Loucy (cell line): ENCODE results near the gene PDE8A.
A peak's percentile ranks its signal among the peaks of the same experiment; 100 is the strongest.

Experiments used
- EZH2phosphoT487 ChIP-seq: fragments of 200-600 bp; IDR thresholded peaks from 2 replicates; pipeline ENCODE4 v1.6.1; 2018; ENCODE audit warnings: antibody characterized with exemption, mild to moderate bottlenecking, moderate library complexity, borderline replicate concordance
- TF ChIP-seq, protein P1 (sequence below): fragments of 200-600 bp; sonication (generic); conservative IDR thresholded peaks from 2 replicates; pipeline ENCODE4 v1.5.1; 2014; ENCODE audit warnings: mild to moderate bottlenecking, antibody characterized with exemption, low read length

DNA sequence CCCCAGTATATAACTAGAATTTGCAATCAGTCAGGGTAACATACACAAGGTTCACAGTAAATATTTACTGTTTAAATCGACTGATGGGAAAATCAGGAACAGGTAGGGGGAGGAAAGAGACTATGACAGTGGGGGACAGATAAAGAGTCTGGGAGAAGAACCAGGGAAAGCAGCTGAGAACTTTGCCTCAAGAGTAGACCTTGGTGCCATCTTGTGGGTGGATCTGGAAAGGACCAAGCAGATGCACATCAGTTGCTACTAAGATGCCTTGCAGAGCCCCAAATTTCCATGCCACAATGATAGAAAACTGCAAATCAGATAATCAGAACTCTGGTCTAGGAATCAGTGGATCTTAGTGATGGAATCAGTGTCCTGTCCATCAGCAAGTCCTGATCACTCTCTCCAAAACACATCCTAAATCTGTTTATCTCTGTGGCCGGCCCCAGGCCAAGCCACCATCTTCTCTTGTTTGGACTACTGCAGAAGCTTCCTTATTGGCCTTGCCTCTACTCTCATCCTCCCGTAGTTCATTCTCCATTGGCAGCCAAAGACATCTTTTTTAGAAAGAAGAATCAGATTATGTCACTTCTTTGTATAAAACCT is 62.7 kb downstream of the PDE8A start:
- TF ChIP-seq, protein P1, sequence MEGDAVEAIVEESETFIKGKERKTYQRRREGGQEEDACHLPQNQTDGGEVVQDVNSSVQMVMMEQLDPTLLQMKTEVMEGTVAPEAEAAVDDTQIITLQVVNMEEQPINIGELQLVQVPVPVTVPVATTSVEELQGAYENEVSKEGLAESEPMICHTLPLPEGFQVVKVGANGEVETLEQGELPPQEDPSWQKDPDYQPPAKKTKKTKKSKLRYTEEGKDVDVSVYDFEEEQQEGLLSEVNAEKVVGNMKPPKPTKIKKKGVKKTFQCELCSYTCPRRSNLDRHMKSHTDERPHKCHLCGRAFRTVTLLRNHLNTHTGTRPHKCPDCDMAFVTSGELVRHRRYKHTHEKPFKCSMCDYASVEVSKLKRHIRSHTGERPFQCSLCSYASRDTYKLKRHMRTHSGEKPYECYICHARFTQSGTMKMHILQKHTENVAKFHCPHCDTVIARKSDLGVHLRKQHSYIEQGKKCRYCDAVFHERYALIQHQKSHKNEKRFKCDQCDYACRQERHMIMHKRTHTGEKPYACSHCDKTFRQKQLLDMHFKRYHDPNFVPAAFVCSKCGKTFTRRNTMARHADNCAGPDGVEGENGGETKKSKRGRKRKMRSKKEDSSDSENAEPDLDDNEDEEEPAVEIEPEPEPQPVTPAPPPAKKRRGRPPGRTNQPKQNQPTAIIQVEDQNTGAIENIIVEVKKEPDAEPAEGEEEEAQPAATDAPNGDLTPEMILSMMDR, result peak; percentile 76
- TF ChIP-seq EZH2phosphoT487, result no peak
